ENCODE measurements around the gene OCEL1. TPM values are rescaled to one million over a fixed set of nuclear protein-coding genes. Genes with fewer than 3 reads are reported as not detected.

Gene OCEL1
- total and polyA plus RNA-seq, 2 of the 13 experiments (the other 11 are each of a cell fraction or from before 2014, with no cell fraction given) = 10.6 to 17.2 TPM

- TF ChIP-seq, protein P1, sequence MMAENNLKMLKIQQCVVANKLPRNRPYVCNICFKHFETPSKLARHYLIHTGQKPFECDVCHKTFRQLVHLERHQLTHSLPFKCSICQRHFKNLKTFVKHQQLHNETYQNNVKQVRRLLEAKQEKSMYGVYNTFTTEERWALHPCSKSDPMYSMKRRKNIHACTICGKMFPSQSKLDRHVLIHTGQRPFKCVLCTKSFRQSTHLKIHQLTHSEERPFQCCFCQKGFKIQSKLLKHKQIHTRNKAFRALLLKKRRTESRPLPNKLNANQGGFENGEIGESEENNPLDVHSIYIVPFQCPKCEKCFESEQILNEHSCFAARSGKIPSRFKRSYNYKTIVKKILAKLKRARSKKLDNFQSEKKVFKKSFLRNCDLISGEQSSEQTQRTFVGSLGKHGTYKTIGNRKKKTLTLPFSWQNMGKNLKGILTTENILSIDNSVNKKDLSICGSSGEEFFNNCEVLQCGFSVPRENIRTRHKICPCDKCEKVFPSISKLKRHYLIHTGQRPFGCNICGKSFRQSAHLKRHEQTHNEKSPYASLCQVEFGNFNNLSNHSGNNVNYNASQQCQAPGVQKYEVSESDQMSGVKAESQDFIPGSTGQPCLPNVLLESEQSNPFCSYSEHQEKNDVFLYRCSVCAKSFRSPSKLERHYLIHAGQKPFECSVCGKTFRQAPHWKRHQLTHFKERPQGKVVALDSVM (CRISPR knock-in tag; IDR thresholded peaks at IDR 0.05) = peak; percentile 40; the same call in 1 of the 2 replicates
- TF ChIP-seq MTA1 (CRISPR knock-in tag; IDR thresholded peaks at IDR 0.05; ENCODE audit: borderline replicate concordance) (peak; percentile 98), ERF (CRISPR knock-in tag; IDR thresholded peaks at IDR 0.05) (peak; percentile 75), NFKBIZ (CRISPR knock-in tag; IDR thresholded peaks at IDR 0.05) (peak; percentile 63), GZF1 (CRISPR knock-in tag; IDR thresholded peaks at IDR 0.05) (no peak), ZNF501 (CRISPR knock-in tag; IDR thresholded peaks at IDR 0.05) (peak; percentile 56; the same call in 1 of the 2 replicates), ZC3H4 (CRISPR knock-in tag; IDR thresholded peaks at IDR 0.05; ENCODE audit: borderline replicate concordance) (no peak), JDP2 (CRISPR knock-in tag; IDR thresholded peaks at IDR 0.05; ENCODE audit: borderline replicate concordance) (no peak), NFATC3 (CRISPR knock-in tag; IDR thresholded peaks at IDR 0.05) (no peak), WIZ (CRISPR knock-in tag; IDR thresholded peaks at IDR 0.05) (no peak), ZBTB1 (CRISPR knock-in tag; IDR thresholded peaks at IDR 0.05; ENCODE audit: borderline replicate concordance) (no peak), ZNF543 (CRISPR knock-in tag; IDR thresholded peaks at IDR 0.05) (0 out of 2 replicates have a peak, but pooled peaks have one; percentile 54), NR1H2 (CRISPR knock-in tag; IDR thresholded peaks at IDR 0.05; ENCODE audit: borderline replicate concordance, low read depth) (peak; percentile 95; the same call in 1 of the 2 replicates), POGZ (CRISPR knock-in tag; IDR thresholded peaks at IDR 0.05) (peak; percentile 86), ZNF557 (CRISPR knock-in tag; IDR thresholded peaks at IDR 0.05) (no peak), ZNF704 (CRISPR knock-in tag; IDR thresholded peaks at IDR 0.05; ENCODE audit: borderline replicate concordance) (peak; percentile 50; the same call in 1 of the 2 replicates), ZNF121 (CRISPR knock-in tag; IDR thresholded peaks at IDR 0.05) (peak; percentile 79), ZFP36L1 (CRISPR knock-in tag; IDR thresholded peaks at IDR 0.05) (peak; percentile 53; the same call in 1 of the 2 replicates), ZSCAN21 (CRISPR knock-in tag; IDR thresholded peaks at IDR 0.05; ENCODE audit: borderline replicate concordance) (peak; percentile 87)
- TF ChIP-seq, protein P2, sequence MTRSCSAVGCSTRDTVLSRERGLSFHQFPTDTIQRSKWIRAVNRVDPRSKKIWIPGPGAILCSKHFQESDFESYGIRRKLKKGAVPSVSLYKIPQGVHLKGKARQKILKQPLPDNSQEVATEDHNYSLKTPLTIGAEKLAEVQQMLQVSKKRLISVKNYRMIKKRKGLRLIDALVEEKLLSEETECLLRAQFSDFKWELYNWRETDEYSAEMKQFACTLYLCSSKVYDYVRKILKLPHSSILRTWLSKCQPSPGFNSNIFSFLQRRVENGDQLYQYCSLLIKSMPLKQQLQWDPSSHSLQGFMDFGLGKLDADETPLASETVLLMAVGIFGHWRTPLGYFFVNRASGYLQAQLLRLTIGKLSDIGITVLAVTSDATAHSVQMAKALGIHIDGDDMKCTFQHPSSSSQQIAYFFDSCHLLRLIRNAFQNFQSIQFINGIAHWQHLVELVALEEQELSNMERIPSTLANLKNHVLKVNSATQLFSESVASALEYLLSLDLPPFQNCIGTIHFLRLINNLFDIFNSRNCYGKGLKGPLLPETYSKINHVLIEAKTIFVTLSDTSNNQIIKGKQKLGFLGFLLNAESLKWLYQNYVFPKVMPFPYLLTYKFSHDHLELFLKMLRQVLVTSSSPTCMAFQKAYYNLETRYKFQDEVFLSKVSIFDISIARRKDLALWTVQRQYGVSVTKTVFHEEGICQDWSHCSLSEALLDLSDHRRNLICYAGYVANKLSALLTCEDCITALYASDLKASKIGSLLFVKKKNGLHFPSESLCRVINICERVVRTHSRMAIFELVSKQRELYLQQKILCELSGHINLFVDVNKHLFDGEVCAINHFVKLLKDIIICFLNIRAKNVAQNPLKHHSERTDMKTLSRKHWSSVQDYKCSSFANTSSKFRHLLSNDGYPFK (CRISPR knock-in tag; IDR thresholded peaks at IDR 0.05; ENCODE audit: borderline replicate concordance) = peak; percentile 71
- TF ChIP-seq, protein P3, sequence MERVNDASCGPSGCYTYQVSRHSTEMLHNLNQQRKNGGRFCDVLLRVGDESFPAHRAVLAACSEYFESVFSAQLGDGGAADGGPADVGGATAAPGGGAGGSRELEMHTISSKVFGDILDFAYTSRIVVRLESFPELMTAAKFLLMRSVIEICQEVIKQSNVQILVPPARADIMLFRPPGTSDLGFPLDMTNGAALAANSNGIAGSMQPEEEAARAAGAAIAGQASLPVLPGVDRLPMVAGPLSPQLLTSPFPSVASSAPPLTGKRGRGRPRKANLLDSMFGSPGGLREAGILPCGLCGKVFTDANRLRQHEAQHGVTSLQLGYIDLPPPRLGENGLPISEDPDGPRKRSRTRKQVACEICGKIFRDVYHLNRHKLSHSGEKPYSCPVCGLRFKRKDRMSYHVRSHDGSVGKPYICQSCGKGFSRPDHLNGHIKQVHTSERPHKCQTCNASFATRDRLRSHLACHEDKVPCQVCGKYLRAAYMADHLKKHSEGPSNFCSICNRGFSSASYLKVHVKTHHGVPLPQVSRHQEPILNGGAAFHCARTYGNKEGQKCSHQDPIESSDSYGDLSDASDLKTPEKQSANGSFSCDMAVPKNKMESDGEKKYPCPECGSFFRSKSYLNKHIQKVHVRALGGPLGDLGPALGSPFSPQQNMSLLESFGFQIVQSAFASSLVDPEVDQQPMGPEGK (CRISPR knock-in tag; IDR thresholded peaks at IDR 0.05) = peak; percentile 99
Observed at GRCh38 chr19:17248011-17248776, 22.2 kb downstream of the OCEL1 start (continued).

Data from HepG2 (cell line).